ENCODE results near the gene CDK3.

The CDK3 gene

DNA sequence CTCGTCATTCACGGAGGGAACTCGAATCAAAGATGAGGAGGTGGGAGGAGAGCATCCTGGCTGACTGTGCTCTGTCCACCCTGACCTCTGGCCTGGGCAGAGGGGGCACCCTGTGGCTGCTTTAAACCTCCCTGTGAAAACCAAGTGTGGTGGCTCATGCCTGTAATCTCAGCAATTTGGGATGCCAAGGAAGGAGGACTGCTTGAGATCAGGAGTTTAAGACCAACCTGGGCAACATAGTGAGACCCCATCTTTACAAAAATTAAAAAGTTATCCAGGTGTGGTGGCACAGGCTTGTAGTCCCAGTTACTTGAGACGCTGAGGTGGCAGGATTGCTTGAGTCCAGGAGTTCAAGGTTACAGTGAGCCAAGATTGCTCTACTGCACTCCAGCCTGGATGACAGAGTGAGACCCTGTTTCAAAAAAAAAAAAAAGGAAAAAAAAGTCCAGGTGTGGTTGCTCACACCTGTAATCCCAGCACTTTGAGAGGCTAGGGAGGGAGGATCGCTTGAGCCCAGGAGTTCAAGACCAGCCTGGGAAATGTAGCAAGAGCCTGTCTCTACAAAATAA, 5.8 kb upstream of the CDK3 start:
- no peak for DNase-seq

GRCh38 chr17:75995385-75995925, 5.2 kb upstream of the CDK3 start:
- no peak for DNase-seq

DNA sequence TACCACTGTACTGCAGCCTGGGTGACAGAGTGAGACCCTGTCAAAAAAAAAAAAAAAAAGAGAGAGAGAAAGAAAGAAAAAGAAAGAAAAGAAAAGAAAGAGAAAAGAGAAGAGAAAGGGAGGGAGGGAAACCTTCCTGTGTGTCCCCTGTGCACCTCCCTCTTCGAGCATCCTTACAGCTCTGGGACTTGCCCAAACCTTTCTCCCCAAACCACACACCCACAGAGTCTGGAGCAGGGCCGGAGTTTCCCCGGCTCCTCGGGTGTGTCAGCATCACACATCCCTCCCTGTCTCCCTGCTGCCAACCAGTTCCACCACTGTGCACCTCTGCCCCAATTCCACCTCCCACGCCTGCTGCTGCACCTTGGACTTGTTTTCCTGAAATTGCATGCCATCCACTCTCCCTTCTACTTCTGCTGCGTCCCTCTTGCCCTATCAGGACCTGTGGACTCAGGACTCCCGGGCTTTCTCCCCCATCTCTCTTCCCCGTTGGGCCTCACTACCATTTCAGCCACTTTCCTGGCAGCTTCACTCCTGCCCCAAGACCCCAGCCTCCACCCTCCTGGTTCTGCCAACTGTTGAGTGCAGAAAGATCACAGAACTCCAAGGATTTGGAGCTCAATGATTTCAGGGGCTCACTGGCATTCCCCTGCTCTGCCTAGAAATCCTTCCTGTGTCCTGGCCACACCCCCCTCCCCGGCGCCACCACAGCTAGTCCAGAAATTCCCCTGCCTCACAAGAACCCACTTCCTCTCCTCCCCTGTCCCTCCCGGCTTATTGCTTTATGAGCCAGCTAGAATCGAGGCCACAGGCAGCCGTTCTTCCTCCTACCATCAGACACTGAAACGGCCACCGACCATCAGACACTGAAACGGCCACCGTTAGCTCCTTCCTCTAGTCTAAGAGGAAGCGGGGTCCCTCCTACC, 3.7 kb upstream of the CDK3 start:
- peak; percentile 65 for DNase-seq

- no peak for DNase-seq
Observed at GRCh38 chr17:75998327-75998795, 2.3 kb upstream of the CDK3 start.

- peak; percentile 40 for DNase-seq
Observed at GRCh38 chr17:76000016-76000754, 470 bp upstream of the CDK3 start.

DNA sequence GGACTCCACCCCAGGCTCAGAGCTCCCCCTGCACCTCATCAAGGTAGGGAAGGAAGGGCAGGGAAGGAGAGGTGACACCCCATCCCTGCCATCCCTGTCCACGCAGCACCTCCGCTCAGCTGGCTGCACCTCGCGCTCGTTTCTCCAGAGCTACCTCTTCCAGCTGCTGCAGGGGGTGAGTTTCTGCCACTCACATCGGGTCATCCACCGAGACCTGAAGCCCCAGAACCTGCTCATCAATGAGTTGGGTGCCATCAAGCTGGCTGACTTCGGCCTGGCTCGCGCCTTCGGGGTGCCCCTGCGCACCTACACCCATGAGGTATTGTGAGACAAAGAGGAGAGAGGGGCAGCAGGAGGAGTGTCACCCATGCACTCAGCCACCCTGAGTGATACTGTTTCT, 1.4 kb downstream of the CDK3 start:
- DNase-seq: no peak

DNA sequence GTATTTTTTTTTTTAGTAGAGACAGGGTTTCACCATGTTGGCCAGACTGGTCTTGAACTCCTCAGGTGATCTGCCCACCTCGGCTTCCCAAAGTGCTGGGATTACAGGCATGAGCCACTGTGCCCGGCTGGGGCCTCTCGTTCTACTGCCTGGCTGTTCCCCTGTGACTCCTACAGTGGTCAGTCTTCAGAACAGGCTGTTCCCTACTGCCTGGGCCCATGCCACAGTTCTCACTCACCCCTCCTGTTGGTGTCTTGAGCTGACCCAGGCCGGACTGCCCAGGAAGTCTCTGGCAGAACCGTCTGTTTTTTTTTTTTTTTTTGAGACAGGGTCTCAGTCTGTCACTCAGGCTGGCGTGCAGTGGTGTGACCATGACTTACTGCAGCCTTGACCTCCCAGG, 3.3 kb downstream of the CDK3 start:
- DNase-seq: no peak

- DNase-seq: no peak
Observed at GRCh38 chr17:76004750-76005262, 4.2 kb downstream of the CDK3 start.

DNA sequence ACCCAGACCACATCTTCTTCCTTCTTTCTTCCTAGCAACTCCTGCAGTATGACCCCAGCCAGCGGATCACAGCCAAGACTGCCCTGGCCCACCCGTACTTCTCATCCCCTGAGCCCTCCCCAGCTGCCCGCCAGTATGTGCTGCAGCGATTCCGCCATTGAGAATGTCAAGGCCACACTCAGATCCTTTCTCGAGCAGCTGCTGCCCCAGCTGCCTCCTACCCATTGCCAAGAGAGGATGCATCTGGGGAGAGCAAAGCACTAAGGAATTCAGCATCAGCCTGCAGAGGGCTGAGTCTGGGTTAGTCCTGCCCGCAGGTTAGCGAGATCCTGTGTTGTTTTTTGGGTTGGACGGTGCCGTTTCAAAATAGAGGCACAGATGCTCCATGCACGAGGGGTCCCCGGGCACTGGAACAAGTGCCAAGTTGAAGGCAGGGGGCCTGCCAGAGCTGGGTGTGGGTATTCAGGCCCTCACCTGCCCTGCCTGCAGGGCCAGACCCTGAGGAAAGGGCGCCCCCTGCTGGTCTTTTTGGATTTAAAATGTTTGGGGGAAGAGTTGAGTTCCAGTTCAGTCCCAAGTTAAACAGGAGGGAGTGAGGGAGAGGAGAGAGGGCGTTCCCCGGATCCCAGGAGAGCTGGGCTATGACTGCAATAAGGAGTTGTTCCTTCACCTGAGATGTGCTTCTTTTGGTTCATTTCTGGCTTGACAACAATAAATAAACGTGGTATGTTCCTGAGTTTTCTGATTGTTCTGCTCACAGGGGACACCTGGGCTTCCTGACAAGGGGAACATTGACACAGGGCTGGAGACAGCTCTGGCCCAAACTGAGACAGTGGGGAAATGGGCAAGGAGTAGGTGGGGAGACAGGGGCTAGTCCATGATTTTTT, 4.9 kb downstream of the CDK3 start:
- DNase-seq: peak; percentile 81

- DNase-seq: no peak
Observed at GRCh38 chr17:76007131-76007849, 6.6 kb downstream of the CDK3 start.

- DNase-seq: peak; percentile 23
Observed at GRCh38 chr17:76007850-76008165, 7.2 kb downstream of the CDK3 start.

DNA sequence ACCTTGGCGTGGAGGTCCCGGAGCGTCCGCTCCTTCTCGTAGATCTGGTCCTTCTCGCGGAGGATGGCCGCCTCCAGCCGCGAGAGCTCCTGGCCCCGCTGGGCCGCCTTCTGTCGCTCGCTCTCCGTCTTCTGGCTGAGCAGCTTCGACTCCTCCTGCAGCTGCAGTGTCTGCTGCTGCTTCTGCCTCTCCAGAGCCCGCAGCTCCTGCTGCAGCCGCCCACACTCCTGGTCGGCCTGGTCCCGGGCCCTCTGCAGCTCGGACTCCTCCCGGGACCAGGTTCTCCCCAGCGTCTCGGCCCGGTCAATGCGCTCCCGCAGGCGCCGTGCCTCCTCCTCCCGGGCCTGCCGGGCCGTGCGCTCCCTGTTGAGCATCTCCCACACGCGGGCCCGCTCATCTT, 7.6 kb downstream of the CDK3 start:
- DNase-seq: no peak

DNA sequence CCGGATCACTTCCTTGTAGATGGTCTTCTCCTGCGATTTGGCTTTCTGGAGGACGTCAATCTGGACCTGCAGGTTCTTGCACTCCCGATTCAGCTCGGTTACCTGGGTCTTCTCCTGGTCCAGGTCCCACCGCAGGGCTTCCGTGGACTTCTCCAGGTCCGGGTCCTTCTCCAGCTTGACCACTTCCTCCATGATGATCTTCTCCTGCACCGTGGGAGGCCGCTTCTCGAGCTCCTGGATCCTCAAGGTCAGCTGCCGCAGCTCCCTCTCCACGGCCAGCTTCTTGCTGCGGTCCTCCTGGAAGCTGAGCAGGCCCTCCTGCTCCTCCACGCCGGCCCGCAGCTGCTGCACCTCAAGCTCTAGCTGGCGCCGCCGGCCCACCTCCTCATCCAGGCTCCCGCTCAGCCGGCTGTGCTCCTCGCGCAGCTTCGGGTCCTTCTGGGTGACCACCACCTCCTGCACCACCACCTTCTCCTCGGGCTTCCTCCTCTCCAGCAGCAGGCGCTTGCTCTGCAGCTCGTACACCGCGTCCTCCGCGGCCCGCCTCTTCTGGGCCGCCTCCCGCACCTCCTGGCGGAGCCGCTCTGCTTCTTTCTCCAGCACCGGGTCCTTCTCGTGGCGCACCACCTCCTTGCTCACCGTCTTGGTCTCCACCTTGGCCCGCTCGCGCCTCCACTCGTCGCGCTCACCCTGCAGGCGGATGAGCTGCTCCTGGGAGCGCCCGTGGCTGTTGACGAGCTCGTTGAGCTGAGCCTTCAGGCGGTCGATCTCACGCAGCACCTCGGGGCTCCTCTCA, 8.2 kb downstream of the CDK3 start:
- DNase-seq: no peak

- DNase-seq: no peak
Observed at GRCh38 chr17:76009447-76009846, 8.8 kb downstream of the CDK3 start.

GRCh38 chr17:76009969-76010661, 9.5 kb downstream of the CDK3 start:
- no peak for DNase-seq

- no peak for DNase-seq
Observed at GRCh38 chr17:76011951-76012350, 11.3 kb downstream of the CDK3 start.

DNA sequence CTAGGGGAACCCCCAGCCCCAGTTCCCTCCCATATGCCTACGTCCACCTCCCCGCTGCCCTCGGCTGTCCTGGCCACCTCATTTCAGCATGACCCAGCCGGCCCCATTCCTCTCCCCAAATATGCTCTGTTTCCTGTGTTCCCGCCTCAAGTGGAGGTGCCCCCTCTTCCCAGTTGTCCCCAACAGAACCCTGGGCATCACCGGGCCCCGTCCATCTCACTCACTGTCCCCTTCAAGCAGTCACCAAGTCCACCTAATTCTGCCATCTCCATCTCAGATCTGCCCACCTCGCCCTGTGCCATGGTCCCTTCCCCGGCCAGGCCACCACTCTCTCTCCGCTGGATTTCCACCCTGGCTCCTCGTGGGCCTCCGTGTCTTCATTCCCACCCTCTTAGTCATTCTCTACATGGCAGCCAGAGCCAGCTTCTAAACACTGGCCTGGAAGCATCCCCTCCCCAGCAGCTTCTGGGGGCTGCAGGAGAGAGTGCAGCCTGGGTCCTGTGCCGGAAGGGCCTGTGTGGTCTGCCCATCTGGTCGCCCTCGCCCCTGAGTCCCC, 12.8 kb downstream of the CDK3 start:
- DNase-seq: peak; percentile 25

DNA sequence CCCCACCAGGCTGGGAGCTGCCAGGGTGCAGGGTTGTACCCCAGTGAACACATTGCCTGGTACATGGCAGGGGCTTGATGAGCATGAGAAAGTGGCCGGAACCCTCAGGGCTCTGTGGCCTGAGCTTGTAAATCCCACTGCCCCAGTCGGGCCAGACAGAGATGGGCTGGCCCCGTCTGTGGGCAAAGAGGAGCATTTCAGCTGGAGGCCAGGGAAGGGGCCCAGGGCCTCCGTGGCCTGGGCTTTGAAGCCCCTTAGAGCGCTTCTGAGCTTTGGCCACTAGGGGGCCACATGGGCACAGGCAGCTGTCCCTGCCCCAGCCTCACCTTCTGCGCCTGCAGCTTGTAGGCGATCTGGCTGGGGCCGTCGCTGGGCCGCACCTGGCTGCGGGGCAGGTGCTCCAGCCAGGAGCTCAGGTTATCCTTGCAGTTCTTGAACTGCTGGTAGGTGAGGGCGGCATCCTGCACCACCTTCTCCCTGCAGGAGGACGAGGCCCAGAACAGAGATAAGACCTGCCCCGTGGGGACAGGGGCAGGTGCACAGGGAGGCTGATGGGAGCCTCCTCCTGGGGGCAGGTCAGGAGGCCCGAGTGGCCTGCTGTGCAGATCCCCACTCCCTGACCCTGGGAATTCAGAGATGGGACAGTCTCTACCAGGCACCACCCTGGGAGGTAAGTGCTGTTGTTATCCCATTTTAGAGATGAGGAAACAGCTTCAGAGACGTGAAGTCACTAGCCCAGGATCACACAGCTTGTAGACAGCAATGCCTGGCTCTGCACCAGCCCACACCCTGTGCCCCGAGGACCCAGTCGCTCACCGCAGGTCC, 13.7 kb downstream of the CDK3 start:
- DNase-seq: peak; percentile 66

GRCh38 chr17:76014925-76015261, 14.2 kb downstream of the CDK3 start:
- DNase-seq: no peak

Data from left hindlimb (tissue), 1 donor.